DOHH2 (cell line): ENCODE results near the gene HAUS5.

Experiments
- EZH2phosphoT487 ChIP-seq: fragments of 200-600 bp; sonication (generic); IDR thresholded peaks from 2 replicates; pipeline ENCODE4 v1.6.1; 2017; ENCODE audit warnings: borderline replicate concordance, mild to moderate bottlenecking, antibody characterized with exemption, low read length, moderate library complexity, mixed read lengths
- TF ChIP-seq, protein P1 (sequence below): fragments of 200-600 bp; sonication (generic); IDR thresholded peaks from one replicate; pipeline ENCODE4 v1.5.1; 2014; ENCODE audit warnings: antibody characterized with exemption, mild to moderate bottlenecking, low read depth, low read length; ENCODE audit not compliant: poor library complexity, severe bottlenecking

DNA sequence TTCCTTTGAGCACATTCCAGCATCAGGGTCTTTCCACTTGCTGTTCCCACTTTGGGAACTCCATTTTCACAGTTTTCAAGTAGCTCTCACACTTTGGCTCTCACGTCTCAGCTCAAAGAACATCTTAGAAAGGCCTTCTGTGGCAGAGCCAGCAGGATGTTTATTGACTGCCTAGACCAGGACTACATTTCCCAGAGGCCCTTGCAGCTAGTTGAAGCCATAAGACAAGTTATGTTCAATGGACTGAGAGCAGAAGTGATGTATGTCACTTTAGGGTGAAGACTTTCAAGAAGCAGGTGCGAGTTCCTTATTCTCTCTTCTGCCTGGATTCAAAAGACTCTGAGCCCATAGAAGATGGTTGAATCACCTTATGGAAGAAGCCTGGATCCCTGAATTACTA lies 4.3 kb upstream of the HAUS5 start:
- TF ChIP-seq, protein P1, sequence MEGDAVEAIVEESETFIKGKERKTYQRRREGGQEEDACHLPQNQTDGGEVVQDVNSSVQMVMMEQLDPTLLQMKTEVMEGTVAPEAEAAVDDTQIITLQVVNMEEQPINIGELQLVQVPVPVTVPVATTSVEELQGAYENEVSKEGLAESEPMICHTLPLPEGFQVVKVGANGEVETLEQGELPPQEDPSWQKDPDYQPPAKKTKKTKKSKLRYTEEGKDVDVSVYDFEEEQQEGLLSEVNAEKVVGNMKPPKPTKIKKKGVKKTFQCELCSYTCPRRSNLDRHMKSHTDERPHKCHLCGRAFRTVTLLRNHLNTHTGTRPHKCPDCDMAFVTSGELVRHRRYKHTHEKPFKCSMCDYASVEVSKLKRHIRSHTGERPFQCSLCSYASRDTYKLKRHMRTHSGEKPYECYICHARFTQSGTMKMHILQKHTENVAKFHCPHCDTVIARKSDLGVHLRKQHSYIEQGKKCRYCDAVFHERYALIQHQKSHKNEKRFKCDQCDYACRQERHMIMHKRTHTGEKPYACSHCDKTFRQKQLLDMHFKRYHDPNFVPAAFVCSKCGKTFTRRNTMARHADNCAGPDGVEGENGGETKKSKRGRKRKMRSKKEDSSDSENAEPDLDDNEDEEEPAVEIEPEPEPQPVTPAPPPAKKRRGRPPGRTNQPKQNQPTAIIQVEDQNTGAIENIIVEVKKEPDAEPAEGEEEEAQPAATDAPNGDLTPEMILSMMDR: no peak
- TF ChIP-seq EZH2phosphoT487: no peak
